Activated CD8-positive, alpha-beta memory T cell treated with anti-CD3 and anti-CD28 coated beads, Interleukin-2, amount 50 U/mL, for 24 hours (primary cell): ENCODE results near the gene WDFY2.

Source experiments
- DNase-seq: peaks from one replicate; pipeline ENCODE4 v3.0.0-alpha.2; 2020; ENCODE audit errors: extremely low read depth

WDFY2 gene

DNA sequence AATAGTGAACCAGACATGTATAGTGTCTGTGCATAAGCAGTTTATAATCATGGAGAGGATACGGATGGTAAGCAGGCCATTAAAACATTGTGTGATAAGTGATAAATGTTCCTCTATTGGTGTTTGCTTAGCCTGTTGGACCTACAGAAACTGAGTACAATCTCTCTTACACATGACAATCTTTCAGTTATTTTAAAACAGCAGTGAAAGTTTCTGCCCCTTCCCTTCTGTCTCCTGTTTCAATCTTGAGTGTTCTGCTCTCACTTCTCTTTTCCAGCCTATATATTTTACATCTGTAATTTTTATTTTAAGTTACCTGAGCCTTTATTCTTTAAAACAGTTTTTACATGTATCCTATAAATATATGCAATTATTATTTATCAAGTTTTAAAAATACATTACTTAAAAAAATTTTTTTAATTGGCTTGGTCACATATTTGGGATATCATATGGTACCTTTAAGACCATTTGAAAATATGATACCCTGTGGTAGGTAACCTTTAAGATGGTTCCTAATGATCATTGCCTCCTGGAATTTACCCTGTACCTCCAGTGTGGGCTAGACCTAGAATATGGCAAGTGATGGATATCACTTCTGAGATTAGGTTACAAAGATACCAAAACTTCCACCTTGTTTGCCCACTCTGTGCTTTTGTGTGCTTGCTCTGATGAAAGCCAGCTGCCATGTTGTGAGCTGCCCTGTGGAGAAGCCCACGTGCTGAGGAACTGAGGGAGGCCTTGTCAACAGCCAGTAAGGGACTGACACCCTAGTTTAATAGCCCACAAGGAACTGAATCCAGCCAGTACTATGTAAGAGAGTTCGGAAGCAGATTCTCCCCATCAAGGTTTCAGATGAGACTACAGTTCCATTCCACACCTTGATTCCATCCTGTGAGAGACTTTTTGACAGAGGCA lies 120.4 kb downstream of the WDFY2 start:
- DNase-seq: no peak

DNA sequence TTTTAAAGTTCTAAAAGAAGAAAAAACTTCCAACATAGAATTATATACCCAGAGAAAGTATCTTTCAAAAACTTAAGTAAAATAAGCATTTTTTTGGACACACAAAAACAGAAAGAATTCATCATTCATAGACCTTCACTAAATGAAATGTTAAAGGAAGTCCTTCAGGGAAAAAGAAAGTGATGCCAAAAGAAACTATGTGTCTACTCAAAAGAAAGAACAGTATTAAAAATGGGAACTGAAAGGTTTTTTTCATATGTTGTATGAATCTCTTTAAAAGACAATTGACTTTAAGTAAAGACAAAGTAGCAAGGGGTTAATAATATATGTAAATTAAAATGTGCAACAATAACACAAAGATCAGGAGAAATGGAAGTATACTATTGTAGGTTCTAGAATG lies 123.2 kb downstream of the WDFY2 start:
- DNase-seq: no peak

DNA sequence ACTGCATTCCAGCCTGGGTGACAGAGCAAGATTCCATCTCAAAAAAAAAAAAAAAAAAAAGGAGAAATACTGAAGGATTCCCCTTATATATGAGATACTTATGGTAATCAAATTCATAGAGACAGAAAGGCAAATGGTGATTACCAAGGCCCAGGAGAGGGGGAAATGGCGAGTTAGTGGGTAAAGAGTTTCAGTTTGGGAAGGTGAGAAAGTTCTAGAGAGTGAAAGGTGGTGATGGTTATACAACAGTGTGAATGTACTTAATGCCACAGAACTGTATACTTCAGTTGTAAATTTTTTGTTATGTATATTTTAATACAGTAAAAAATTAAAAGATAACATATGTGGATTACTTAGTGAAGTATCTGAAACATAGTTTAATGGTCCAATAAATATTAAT lies 129.5 kb downstream of the WDFY2 start:
- no peak for DNase-seq

DNA sequence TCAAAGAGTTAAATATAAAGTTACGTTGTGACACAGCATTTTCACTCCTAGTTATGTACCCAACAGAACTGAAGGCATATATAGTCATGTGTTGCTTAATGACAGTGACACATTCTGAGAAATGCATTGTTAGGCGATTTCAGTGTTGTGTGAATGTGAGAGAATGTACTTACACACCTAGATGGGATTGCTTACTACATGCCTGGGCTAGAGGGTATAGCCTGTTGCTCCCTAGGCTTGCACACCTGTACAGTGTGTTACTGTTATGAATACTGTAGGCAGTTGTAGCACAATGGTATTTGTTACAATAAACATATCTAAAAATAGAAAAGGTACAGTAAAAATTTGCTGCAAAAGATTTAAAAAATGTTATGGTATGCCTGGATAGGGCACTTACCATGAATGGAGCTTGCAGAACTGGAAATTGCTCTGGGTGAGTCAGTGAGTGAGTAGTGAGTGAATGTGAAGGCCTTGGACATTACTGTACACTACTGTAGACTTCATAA lies 130.5 kb downstream of the WDFY2 start:
- no peak for DNase-seq

DNA sequence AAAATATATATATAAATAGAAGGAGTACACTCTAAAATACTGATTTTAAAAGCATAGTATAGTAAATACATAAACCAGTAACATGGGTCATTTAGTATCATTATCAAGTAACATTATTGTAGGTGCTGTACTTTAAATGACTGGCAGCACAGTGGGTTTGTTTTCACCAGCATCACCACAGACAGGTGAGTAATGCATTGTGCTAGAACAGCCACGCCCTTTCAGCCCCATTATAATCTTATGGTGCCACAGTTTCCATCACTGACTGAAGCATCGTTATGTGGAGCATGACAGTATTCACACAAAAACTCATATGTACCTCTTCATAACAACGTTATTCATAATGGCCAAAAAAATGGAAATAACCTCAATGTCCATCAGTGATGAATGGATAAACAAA lies 131.4 kb downstream of the WDFY2 start:
- no peak for DNase-seq

DNA sequence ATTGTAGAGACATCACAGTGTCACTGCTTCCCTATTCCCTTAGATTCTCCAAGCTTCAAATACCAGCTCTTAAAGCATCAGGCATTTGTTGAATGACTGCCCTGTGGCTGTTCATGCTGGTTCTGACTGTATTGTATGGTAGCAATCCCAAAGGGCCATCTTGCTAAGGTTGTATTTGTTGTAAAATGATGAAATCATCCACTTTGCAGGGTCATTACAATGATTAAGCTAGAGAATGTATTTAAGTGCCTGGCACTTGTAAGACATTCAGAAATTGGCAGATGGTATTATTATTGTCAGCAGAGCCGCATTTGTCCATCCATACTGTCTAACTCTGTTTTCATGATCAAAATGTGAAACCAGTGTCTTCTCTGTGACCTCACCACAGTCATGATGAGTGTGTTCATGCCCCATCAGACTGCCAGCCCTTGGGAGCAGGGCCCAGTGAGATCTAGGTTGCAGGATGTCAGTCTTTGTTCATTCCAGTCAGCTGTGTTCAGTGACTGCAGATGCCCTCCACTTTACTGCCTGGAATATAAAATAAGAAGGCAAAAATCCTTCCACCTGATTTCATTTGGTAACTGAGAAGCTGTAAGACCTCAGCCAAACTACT lies 133.6 kb downstream of the WDFY2 start:
- DNase-seq: no peak

DNA sequence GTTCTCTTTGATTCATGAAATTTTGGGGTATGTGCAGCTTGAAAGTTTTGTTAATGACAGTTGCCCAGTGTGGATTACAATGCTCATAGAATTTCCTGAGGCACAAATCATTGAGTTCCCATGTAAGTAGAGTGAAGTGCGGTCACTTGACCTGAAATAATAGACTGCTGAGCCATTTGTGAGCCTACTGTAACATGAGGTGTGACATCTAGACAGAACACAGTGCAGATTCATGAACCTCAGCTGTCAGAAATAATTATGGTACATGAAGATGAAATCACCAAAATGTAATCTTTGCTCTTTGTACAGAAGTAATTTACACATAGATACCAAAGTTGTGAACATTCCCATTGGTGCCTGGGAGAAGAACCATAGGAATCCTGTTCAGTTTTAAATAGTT lies 135.1 kb downstream of the WDFY2 start:
- DNase-seq: no peak

DNA sequence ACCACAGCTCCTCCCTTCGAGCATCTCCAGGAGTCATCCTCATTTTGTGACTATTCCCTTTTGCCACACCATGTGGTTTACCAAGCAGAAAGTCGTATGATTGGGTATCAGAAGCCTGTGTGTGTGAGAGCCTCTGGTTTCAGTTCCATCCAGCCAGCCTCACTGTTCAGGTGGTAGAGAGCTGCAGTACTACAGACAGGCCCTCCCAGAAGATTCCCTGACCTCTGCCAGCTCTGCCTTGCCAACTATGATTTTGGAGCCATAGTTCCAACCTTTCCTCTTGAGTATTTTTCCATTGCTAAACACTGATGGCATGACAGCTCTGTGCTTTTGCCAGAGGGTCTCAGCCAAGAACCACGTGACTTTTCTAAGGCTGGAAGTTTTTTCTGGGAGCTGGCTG lies 137.2 kb downstream of the WDFY2 start:
- no peak for DNase-seq

DNA sequence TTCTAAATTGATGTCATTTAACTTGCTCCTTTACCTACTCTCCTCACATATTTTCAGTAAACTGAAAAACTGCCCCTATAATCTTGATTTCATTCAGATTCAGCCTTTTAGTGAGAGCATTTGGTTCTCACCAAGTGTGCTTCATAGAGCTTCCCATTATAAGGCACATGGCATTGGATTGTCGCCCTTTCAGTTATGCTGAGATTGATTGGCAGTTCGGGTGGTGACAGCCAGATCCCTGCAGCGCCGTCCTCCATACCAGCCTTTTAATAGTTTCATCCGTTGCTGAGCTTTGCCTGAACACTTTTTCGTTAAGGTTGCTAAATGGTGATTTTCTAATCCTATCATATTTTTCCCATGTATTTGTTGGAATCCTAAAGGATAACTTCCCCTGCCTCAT lies 139.3 kb downstream of the WDFY2 start:
- no peak for DNase-seq

DNA sequence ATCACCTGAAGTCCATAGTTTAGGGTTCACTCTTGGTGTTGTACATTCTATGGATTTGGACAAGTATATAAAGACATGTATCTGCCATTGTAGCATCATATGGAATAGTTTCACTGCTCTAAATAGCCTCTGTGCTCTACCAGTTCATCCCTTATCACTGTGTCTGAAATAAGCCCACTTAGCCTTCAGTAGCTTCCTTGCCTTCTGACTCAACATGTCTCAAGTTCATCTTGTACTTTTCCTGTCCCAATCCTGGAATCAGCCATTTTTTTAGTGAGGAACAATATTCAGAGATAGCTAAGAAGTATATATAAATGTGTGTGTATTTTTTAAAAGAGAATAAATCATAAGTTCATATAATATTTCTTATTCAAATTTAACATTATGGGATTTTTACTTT lies 140.5 kb downstream of the WDFY2 start:
- no peak for DNase-seq

DNA sequence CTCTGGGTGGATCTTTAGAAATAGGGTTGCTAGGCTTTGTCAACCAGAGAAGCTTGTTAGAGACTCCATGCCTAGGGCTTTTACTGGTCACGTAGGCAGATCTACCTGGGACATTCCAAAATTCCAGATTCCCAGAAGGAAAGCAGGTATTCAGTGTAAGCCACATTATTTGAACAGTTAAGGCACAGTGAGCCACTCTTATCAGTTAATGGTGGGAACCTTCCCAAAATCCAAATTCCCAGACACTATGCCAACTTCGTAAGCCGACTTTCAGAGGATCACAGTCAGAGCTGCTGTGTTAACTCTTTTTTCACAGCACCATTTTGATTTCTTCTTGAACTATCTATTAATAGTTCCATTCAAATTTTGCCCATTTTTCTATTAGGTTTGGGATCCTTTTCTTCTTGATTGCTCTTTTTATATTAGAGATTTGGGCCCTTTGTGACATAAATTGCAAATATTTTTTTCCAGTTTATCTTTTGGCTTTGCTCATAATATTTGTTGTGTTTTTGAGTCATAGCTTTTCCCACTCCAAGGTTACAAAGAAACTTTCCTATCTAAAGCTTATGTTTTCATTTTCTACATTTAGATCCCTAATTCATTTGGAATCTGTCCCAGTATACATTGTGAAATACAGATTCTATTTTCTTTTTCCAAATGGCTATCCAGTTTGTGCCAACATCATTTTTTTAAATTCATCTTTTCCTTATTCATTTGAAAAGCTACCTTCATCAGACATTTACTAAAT lies 142.4 kb downstream of the WDFY2 start:
- no peak for DNase-seq

DNA sequence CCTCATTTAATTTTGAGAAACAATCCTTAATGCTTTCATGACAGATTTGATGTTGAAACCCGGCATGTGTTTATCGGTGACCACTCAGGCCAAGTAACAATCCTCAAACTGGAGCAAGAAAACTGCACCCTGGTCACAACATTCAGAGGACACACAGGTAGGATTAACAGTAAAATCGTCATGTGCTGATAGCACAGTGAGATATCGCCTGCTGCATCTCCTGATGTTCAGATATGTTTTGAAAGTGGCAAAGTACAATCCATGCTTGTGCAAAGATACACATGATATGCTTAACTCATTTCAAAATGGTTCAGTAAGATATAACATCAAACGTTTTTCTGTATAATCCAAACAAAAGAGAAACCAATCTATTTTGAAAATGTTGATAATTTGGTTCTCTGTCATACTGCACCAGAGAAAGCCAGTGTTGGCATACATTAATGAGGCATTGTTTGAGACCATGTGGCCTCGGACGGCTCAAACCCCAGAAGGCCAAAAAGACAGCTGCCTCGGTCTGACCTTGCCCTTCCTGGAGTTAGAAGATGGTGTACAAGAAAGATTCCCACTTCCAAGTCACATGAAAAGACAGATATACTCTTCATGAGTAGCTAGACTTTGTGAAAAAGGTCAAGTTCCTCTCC lies 143.5 kb downstream of the WDFY2 start:
- DNase-seq: no peak

DNA sequence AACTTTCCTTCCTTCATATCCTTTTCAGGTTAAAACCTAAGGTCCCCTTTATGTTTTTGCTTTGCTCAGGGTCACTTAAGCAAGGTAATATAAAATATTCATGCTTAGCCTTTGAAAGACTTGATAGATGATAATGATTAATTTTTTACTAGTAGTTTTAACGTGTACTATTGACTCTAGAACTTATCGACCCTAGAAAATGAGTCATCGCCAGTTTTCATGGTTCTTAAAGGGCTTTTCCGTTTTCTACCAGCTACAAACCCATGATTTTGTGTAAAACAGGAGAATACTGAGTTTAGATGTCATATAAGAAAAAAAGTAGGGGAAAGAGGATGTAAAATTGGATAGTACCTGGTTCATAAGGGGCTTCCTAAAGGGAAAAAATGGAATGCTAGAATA lies 144.0 kb downstream of the WDFY2 start:
- DNase-seq: no peak

DNA sequence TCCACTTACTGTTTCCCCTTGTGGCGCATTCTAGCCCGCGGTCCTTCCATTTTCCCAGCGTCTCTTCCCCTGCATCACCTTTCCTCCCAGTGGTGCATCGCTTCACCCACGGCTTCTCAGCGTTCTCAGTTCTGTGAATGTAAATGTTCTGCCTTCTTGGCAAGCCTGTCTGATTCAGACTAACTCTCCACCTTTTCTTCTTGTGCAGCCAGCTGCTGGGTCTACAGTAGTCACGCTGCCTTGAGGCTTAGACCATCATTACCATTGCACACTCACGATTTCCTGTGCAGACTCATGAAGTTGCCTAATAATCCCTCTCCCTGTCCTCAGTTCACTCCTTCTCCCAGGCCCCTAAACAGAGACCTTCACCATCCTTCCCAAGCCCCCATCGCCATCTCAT lies 144.7 kb downstream of the WDFY2 start:
- DNase-seq: no peak

DNA sequence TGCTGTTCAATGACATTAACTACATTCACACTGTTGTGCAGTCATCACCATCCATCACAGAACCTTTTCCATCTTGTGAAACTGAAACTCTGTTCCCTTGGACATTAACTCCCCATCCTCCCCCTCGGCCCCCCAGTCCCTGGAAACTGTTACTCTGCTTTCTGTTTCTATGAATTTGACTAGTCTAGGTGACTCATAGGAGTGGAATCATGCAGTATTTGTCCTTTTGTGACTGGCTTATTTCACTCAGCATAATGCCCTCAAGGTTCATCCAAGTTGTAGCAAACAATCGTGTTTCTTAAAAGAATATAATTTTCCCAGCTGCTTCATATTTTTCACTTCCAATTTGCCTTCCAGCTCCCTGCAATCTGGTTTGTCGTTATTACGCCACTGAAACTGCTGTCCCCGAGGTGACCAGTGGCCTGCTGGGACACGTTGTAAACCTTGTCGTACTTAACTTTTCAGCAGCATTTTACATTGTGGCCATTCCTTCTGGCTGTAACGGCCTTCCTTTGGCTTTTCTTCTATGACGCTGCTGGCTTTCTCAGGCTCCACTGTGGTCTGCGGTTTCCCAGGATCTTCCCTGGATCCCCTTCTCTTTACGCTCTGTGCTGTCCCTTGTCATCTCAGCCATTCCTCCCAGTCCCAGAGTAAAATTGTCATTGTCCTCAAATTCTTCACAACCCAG lies 145.7 kb downstream of the WDFY2 start:
- no peak for DNase-seq

DNA sequence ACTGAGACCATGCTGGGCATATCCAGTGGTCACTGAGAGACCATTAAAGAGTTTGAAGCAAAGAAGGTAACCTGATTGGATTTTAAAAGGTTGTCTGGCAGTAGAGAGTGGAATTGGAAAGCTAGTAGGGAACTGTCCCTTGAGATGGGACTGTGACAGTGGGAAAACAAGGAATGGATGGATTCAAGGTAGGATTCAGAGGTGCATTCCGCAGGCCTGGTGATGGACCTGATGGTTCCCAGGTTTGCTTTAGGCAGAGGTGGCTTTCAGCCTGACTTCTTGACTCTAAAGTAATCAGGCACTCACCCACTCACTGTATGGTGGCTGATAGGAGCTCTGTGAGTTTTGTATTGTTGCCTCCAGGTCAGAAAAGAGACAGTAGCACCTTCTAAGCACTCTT lies 146.7 kb downstream of the WDFY2 start:
- no peak for DNase-seq

DNA sequence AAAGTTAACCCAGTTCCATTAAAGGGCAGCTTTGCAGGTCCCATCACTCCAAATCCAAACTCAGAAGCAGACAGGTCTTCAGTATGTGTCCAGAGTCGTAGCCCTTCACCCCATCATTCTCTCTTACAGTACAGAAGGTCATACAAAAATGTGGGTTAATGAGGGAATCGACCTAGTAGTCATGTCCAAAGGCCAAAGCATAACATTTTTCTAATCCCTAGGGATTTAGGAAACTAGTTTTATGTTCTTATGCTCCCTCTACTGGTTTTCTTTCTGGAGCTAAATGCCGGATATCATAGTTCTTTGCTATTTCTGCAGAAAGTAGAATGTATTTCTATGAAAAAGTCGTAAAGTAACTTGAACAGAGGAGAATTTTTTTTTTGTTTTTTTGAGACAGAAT lies 147.5 kb downstream of the WDFY2 start:
- no peak for DNase-seq

DNA sequence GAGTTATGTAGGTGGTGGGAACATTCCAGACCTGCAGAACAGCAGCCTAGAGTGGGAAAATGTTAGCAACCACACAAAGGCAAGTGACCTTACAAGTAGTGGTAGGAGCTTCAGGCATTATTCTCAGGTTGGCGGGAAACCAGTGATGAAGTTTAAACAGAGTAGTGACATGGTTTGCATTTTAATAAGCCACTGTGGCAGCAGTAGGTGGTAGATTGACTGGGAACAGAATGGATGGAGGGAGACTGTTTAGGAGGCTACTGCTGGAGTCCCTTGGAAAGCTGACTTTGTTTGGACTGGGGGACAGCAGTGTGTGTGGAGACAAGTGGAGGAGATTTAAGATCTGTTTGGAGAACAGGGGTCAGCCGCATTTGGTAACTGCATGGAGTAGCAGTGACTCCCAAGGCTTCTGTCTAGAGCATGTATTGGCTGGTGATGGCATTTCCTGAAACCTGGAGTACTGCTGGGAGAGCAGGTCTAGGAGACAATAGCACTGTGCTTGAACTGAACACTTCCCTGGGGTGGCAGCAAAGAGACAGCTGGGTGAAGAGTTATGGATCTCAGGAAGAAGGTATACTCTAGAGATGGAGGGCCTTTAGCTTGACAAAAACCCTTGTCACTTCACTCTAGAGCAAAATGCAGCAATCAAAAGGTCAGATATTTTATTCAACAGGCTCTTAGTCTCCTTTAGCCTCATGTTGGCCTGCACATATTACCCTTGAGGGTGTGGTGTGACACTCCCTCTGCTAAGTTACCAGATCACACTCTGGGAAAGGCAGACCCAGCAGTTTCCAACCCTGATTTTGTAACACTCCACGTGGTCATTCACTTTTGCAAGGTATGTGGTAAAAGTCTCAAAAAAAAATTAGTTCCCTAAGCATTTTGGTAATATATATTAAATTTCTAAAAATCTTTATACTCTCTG lies 149.4 kb downstream of the WDFY2 start:
- no peak for DNase-seq

DNA sequence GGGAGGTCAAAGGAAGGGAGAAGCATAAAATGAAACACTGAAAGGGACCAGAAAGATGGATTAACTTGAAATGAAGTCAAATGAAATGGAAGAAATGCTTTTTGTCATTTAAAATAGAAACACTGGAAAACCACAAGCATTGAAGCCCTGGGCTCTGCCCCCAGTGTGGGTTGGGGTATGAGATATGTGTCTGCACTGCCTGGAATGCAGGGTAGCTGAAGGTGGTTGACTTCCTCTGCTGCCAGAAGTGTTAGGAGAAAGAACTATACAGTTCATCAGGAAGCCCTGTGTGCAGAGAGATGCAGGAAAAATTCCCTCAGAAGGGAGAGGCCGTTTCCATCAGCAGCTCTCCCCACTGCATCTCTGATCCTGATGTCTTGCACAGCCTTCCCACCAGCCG lies 150.5 kb downstream of the WDFY2 start:
- DNase-seq: no peak

DNA sequence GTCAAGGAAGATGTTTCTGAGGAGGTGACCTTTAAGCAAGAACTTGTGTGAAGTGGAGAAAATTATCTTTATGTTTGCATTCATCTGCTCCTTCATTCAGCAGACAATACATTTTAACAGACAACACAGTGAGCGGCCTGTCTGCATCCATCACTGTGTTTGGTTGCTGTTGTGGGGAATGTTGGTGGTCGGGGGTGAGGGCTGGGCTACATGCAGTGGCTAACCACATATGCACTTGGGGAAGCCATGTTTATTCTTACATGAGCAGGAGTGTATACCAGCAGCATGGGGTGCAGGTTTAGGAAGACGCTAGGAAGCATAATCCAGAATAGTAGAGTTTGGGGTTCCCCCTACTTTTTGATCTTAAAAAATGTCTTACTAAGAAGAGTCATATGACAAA lies 153.3 kb downstream of the WDFY2 start:
- no peak for DNase-seq
